Measurements from ENCODE around the gene GNB1L.
"Not testable (repeated sequence)": the region's sequence is repeated elsewhere in the genome, so short reads cannot be mapped to it uniquely, and the experiment has no call there.

The GNB1L gene

DNA sequence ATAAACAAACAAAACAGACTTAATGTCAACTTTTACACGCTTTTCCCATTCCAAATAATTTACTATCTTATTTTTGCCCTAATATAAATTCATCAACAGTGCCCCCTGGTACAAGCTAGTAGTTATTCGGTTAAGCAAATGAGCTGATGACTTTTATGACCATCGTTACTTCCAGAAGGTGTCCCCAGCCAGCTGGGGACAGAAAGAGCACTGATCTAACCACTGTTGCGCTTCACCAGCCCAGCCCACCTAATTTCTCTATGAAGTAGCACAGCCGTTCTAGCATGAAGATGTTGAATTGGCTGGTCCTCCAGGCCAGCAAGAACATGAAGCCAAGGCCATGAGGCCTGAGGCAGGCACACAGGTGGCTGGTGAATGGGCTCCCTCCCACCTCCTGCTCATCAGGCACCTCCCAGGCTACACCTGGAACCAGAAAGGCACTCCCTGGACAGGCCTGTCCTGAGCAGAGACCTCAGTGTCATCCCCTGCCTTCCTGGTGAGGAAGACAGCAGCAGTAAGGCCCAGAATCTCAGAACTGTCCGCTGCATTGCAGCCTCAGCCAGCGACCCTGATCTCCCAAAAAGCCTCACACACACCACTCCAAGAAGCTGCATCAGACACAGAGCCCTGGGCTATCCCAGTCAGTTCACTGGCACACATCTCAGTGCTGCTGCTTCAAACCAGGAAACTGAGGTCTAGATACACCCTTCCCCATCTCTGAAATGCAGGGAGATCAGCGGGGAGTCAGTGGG is 12.9 kb downstream of the GNB1L start:
- no peak overlapping the region for H3K27ac Mint-ChIP-seq
- peaks cover 19% of the 10 kb centered on the region for H3K4me1 Mint-ChIP-seq (ENCODE audit: low read depth)

DNA sequence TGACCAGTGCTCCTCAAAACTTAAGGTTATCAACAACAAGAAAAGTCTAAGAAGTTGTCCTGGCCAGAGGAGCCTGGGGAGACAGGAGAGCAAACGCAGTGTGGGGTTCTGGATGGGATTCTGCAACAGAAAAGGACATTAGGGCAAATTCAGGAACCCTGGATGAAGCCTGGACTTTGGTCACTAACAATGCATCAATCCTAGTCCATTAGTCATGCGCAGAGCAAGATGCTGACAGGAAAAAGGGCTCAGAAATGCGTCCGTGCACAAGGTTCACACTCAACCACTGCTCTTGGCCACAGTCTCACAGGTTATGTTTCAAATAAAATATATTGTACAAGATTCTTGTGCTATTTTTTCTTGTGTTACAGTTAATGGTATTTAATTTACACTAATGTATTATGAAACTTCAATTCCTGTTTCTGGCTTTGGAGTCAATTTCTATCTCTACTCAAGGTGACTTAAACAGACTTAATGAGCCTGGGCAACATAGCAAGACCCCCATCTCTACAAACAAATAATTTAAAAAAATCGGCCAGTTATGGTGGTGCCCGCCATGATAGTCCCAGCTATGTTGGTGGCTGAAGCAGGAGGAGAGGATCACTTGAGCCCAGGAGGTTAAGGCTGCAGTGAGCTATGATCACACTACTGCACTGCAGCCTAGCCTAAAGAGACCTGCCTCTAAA is 13.6 kb downstream of the GNB1L start:
- Mint-ChIP-seq H3K36me3 (ENCODE audit: low read depth) (peaks cover 15% of the 10 kb centered on the region), H3K27me3 (no peaks in the 10 kb centered on the region), H3K9me3 (no peaks in the 10 kb centered on the region), H3K27ac (no peak overlapping the region), H3K4me3 (no peak overlapping the region), H3K4me1 (ENCODE audit: low read depth) (peaks cover 23% of the 10 kb centered on the region)
- no peak for DNase-seq

More for the DNA sequence above, 12.9 kb downstream of the GNB1L start:
- peaks cover 19% of the 10 kb centered on the region for H3K36me3 Mint-ChIP-seq (ENCODE audit: low read depth)
- H3K9me3 Mint-ChIP-seq, result no peaks in the 10 kb centered on the region
- no peak overlapping the region for H3K4me3 Mint-ChIP-seq
- H3K27me3 Mint-ChIP-seq, result no peaks in the 10 kb centered on the region
- DNase-seq, result no peak

DNA sequence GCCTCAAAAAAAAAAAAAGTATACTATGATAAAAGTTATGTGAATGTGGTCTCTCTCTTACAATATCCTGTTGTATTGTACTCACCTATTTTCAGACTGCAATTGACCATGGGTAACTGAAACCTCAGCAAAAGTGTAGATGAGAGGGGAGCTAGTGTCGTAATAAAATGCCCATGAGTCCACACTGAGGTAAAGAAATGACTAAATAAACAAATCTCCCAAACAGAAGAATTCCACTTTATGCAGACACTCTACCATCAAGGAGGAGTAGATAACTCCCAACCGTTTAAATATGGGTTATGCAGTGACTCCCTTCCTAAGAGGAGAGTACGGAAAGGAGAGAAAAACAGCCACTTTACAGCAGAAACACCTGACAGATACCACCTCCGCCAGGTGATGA is 14.6 kb downstream of the GNB1L start:
- H3K27me3 Mint-ChIP-seq, result no peaks in the 10 kb centered on the region
- H3K9me3 Mint-ChIP-seq, result no peaks in the 10 kb centered on the region
- no peak overlapping the region for H3K4me3 Mint-ChIP-seq
- no peak overlapping the region for H3K27ac Mint-ChIP-seq
- H3K36me3 Mint-ChIP-seq (ENCODE audit: low read depth), result peaks cover 13% of the 10 kb centered on the region
- H3K4me1 Mint-ChIP-seq (ENCODE audit: low read depth), result peaks cover 18% of the 10 kb centered on the region
- DNase-seq, result no peak

DNA sequence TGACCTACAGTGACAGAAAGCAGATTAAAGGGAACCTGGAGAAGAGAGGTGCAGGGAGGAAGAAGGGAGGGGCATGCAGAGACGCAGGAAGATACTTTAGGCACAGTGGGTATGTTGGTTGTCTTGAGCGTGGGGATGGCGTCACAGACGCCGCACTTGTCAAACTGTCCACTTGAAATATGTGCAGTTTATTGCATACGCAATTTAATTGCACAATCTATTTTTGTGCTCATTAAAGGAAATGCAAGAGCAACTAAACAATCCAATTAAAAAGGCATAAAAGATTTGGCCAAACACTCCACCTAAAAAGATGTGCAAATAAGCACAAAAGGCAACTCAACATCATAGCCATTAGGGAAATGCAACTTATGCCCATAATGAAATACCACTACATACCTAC is 16.8 kb downstream of the GNB1L start:
- H3K27ac Mint-ChIP-seq, result no peak overlapping the region
- no peak for DNase-seq
- peaks cover 9% of the 10 kb centered on the region for H3K36me3 Mint-ChIP-seq (ENCODE audit: low read depth)
- no peak overlapping the region for H3K4me3 Mint-ChIP-seq
- peaks cover 18% of the 10 kb centered on the region for H3K4me1 Mint-ChIP-seq (ENCODE audit: low read depth)
- H3K27me3 Mint-ChIP-seq, result no peaks in the 10 kb centered on the region
- no peaks in the 10 kb centered on the region for H3K9me3 Mint-ChIP-seq

DNA sequence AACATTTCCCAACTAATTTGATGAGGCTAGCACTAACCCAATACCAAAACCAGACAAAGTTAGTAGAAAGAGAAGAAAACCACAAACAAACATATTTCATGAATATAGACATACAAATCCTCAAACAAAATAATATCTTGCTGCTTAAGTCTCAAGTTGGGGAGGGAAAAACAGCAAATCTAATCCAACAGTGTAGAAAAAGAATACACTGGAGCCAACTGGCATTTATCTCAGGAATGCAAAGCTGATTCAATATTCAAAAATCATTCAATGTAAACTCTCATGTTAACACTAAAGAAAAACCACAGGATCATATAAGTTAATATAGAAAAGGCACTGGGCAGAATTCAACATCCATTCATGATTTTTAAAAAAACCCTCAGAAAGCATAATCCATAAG is 18.2 kb downstream of the GNB1L start:
- peaks cover 9% of the 10 kb centered on the region for H3K36me3 Mint-ChIP-seq (ENCODE audit: low read depth)
- H3K9me3 Mint-ChIP-seq, result no peaks in the 10 kb centered on the region
- no peak for DNase-seq
- H3K4me3 Mint-ChIP-seq, result no peak overlapping the region
- H3K27me3 Mint-ChIP-seq, result no peaks in the 10 kb centered on the region
- H3K4me1 Mint-ChIP-seq (ENCODE audit: low read depth), result peaks cover 23% of the 10 kb centered on the region
- H3K27ac Mint-ChIP-seq, result no peak overlapping the region

DNA sequence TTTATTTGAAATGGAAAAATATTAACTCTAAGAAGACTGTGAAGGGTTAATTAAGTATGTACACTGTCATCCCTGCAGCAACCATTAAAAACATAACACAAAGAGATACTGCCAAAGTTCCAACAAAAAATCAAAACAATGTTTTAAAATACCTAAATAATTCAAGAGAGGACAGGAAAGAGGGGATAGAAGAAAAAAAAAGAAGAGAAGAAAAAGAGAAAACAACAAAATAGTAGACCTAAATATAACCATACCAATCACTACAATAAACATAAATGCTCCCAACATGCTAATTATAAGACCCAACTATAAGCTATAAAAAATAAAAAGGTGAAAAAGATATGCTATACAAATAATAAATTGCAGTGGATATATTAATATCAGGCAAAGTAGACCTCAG is 20.1 kb downstream of the GNB1L start:
- Mint-ChIP-seq H3K9me3 (no peaks in the 10 kb centered on the region), H3K27me3 (no peaks in the 10 kb centered on the region), H3K4me3 (no peak overlapping the region), H3K27ac (no peak overlapping the region), H3K36me3 (ENCODE audit: low read depth) (peaks cover 5% of the 10 kb centered on the region), H3K4me1 (ENCODE audit: low read depth) (peaks cover 23% of the 10 kb centered on the region)
- no peak for DNase-seq

DNA sequence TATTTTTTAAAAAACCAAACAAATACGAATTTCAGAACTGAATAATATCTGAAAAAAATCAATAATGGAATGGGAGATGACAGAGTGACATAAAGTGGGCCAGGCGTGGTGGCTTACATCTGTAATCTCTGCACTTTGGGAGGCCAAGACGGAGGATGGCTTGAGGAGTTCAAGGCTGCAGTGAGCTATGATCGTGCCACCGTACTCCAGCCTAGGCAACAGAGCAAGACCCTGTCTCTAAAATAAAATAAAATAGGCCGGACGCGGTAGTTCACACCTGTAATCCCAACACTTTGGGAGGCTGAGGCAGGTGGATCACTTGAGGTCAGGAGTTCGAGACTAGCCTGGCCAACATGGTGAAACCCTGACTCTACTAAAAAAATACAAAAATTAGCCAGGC is 21.3 kb downstream of the GNB1L start:
- H3K4me3 Mint-ChIP-seq; H3K27ac Mint-ChIP-seq; DNase-seq; H3K27me3 Mint-ChIP-seq; H3K9me3 Mint-ChIP-seq; H3K36me3 Mint-ChIP-seq (ENCODE audit: low read depth): not testable (repeated sequence)
- H3K4me1 Mint-ChIP-seq (ENCODE audit: low read depth), result peaks cover 23% of the 10 kb centered on the region

DNA sequence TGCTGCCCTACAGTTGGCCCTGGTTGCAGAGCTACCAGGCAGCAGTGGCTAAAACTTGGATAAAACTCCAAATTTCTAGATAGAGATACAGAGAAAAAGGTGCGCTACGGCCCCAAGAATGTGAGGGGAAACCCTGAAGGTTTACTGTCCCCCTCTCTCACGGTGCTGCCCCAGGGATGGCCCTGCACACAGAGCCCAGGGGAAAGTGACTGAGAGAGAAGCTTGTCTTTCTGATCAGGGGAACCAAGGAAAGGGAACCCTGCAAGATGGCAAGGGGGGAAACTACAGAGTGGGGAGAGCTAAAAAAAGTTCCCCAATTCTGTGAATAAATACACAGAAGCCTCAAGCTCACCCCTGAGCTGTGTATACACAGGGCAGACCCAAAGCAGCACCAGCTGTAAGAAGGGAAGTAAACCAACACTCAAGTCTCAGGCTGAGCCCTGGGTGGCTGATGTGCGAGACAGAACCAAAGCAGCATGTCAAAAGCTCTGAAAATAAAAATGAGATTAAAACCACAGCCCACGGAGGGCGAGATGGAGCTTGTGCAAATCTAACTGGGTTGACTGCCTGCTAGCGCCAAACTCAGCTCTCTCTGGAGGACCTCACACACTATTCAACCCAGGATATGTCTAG is 22.1 kb downstream of the GNB1L start:
- Mint-ChIP-seq H3K27me3 (no peaks in the 10 kb centered on the region), H3K36me3 (ENCODE audit: low read depth) (peaks cover 1% of the 10 kb centered on the region), H3K27ac (no peak overlapping the region), H3K4me1 (ENCODE audit: low read depth) (peaks cover 19% of the 10 kb centered on the region), H3K9me3 (no peaks in the 10 kb centered on the region), H3K4me3 (no peak overlapping the region)
- DNase-seq, result no peak

DNA sequence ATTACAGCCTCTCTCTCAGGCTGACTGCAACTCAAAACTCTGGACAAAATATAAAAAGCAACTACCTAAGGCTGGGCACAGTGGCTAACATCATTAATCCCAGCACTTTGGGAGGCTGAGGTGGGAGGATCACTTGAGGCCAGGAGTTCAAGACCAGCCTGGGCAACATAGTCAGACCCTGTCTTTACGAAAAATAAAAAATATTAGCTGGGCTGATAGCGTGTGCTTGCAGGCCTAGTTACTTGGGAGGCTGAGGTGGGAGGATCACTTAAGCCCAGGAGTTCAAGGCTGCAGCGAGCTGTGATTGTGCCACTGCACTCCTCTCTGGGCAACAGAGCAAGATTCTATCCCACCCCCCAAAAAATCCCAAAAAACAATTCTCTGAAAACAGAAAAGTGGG is 22.7 kb downstream of the GNB1L start:
- not testable (repeated sequence) for H3K27me3 Mint-ChIP-seq; DNase-seq; H3K36me3 Mint-ChIP-seq (ENCODE audit: low read depth); H3K9me3 Mint-ChIP-seq; H3K27ac Mint-ChIP-seq; H3K4me3 Mint-ChIP-seq
- peaks cover 19% of the 10 kb centered on the region for H3K4me1 Mint-ChIP-seq (ENCODE audit: low read depth)

DNA sequence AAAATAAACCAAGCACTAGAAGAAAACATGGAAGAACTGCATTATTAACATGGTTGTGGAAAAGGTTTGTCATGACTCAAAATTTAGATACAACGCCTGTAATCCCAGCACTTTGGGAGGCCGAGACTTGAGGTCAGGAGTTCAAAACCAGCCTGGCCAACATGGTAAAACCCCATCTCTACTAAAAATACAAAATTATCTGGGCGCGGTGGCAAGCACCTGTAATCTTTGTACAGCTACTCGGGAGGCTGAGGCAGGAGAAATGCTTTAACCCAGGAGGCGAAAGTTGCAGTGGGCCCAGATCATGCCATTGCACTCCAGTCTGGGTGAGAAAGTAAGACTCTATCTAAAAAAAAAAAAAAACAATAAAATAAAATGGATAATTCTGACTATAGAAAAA is 23.7 kb downstream of the GNB1L start:
- H3K27me3 Mint-ChIP-seq, result no peaks in the 10 kb centered on the region
- no peaks in the 10 kb centered on the region for H3K9me3 Mint-ChIP-seq
- peaks cover 15% of the 10 kb centered on the region for H3K4me1 Mint-ChIP-seq (ENCODE audit: low read depth)
- no peak overlapping the region for H3K27ac Mint-ChIP-seq
- H3K36me3 Mint-ChIP-seq (ENCODE audit: low read depth), result peaks cover 1% of the 10 kb centered on the region
- H3K4me3 Mint-ChIP-seq, result no peak overlapping the region
- no peak for DNase-seq

DNA sequence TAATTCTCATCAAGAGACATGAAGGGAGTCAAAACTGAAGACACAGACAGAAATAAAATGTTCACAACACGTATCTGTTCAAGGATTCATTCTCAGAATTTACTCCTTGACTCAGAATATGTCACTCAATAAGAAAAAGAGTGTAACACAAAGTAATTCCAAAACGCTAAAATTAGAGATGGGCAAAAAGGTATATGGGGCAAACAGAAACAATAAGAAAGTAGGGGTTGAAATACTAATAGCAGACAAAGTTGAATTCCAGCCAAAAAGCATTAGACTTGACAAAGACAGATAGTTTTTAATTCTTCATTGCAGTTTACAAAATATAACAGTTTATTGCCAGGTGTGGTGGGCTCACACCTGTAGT is 26.7 kb downstream of the GNB1L start:
- Mint-ChIP-seq H3K36me3 (ENCODE audit: low read depth) (no peaks in the 10 kb centered on the region), H3K4me3 (no peak overlapping the region), H3K27me3 (no peaks in the 10 kb centered on the region), H3K27ac (no peak overlapping the region), H3K4me1 (ENCODE audit: low read depth) (peaks cover 7% of the 10 kb centered on the region), H3K9me3 (no peaks in the 10 kb centered on the region)
- no peak for DNase-seq

DNA sequence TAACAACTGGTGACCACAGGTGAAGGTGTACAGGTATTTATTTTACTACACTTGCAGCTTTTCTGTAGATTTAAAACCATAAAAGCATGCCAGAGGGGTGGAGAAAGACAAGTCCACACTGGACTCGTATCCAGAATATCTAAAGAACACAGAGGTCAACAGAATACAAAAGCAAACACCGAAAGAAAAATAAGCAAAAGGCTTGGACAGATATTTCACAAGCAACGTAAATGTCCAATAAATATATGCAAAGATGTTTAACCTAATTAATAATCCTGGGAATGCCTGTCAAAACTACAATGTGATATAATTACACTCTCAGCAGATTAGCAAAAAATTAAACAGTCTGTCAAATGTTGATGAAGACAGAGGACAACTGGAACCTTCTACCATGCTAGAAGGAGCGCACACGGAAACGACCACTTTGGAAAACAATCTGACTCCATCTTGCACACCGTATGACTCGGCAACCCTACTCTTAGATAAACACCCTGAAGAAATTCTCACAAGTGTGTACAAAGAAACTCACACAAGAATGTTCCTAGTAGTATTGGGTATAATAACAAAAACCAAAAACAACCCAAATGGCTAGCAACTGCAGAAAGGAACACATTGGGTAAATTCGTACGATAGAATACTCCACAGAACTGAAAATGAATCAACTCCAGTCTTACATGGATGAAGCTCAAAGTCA is 27.2 kb downstream of the GNB1L start:
- no peaks in the 10 kb centered on the region for H3K36me3 Mint-ChIP-seq (ENCODE audit: low read depth)
- no peaks in the 10 kb centered on the region for H3K27me3 Mint-ChIP-seq
- peaks cover 4% of the 10 kb centered on the region for H3K4me1 Mint-ChIP-seq (ENCODE audit: low read depth)
- DNase-seq, result no peak
- H3K4me3 Mint-ChIP-seq, result no peak overlapping the region
- H3K27ac Mint-ChIP-seq, result peak overlapping the region; percentile 18
- H3K9me3 Mint-ChIP-seq, result no peaks in the 10 kb centered on the region

DNA sequence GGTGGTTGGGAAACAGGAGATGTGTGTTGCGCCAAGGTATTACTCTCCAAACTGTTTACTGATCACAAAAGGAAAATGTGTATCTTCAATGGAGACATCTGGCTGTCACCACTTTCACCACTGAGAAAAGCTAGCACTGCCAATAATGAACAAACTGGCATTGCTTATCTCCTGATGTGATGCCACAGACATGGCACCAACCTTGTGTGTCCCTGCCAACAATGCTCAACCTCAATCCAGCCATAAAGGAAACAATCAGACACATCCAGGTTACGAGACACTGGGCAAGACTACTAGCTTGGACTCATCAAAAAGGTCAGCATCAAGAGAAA is 28.1 kb downstream of the GNB1L start:
- Mint-ChIP-seq H3K9me3 (no peaks in the 10 kb centered on the region), H3K36me3 (ENCODE audit: low read depth) (no peaks in the 10 kb centered on the region), H3K4me3 (no peak overlapping the region), H3K27ac (no peak overlapping the region), H3K4me1 (ENCODE audit: low read depth) (peaks cover 2% of the 10 kb centered on the region), H3K27me3 (no peaks in the 10 kb centered on the region)
- no peak for DNase-seq

DNA sequence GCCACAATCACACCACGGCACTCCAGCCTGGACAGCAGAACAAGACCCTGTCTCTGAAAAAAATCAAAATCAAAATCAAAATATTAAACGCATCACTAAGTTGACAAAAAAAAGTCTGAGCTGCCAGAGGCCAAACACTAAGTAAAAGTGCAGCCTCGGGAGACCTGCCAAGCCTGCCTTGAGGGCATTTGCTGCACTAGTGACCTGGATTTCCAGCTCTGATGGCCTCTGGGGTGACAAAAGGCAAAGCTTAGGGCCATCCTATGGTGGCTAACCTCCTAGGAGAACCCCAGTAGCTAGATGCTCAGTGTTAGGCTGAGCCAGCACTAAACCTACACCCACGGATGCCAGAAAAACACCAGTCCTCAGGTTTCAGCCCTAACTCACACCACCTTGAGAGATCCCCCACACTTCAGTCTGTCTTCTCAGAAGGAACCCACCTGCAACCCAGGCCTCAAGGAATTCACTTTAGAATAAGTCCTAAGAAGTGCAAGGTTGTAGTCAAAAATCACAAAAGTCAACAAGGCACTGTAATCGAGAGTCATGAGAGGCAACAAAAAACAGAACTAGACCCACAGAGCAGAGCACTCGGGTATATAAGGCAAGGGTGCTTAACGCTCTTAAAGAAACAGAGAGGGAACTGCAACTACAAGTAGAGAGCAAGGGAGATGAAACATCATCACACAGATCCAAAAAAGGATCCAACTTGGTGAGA is 28.6 kb downstream of the GNB1L start:
- no peak for DNase-seq
- H3K36me3 Mint-ChIP-seq (ENCODE audit: low read depth), result no peaks in the 10 kb centered on the region
- no peaks in the 10 kb centered on the region for H3K9me3 Mint-ChIP-seq
- H3K27me3 Mint-ChIP-seq, result no peaks in the 10 kb centered on the region
- no peak overlapping the region for H3K4me3 Mint-ChIP-seq
- peaks cover 2% of the 10 kb centered on the region for H3K4me1 Mint-ChIP-seq (ENCODE audit: low read depth)
- H3K27ac Mint-ChIP-seq, result no peak overlapping the region

All from activated T-cell treated with anti-CD3 and anti-CD28 coated beads, Interleukin-2, amount 50 U/mL, for 24 hours (primary cell).